Duodenal mucosa (tissue), 2 donors: ENCODE results near the gene IL36RN.

Experiments
- H3K27ac ChIP-seq: one replicate; pipeline ENCODE4 v1.7.0; 2013; ENCODE audit warnings: low read depth, low read length
- H3K27me3 ChIP-seq, 2 donors: one replicate each; pipeline ENCODE4 v1.7.0; 2013; ENCODE audit warnings: low read length in 2 of 2, control low read depth in 1 of 2; ENCODE audit not compliant: insufficient read depth in 2 of 2, control insufficient read depth in 1 of 2
- H3K36me3 ChIP-seq, 2 donors: one replicate each; pipeline ENCODE4 v1.7.0; 2013; ENCODE audit warnings: low read length in 2 of 2, control low read depth in 1 of 2; ENCODE audit not compliant: insufficient read depth in 2 of 2, control insufficient read depth in 1 of 2
- H3K4me1 ChIP-seq, 2 donors: one replicate each; pipeline ENCODE4 v1.7.0; 2013; ENCODE audit warnings: low read length in 2 of 2, control low read depth in 1 of 2; ENCODE audit not compliant: insufficient read depth in 2 of 2, control insufficient read depth in 1 of 2
- H3K4me3 ChIP-seq, 2 donors: one replicate each; pipeline ENCODE4 v1.7.0; 2013; ENCODE audit warnings: low read length in 2 of 2, low read depth in 1 of 2
- H3K9ac ChIP-seq, 2 donors: one replicate each; pipeline ENCODE4 v1.7.0; 2013; ENCODE audit warnings: low read length in 2 of 2, low read depth in 1 of 2
- H3K9me3 ChIP-seq, 2 donors: one replicate each; pipeline ENCODE4 v1.7.0; 2013; ENCODE audit warnings: low read length in 2 of 2, control low read depth in 1 of 2; ENCODE audit not compliant: control insufficient read depth in 1 of 2

The IL36RN gene

DNA sequence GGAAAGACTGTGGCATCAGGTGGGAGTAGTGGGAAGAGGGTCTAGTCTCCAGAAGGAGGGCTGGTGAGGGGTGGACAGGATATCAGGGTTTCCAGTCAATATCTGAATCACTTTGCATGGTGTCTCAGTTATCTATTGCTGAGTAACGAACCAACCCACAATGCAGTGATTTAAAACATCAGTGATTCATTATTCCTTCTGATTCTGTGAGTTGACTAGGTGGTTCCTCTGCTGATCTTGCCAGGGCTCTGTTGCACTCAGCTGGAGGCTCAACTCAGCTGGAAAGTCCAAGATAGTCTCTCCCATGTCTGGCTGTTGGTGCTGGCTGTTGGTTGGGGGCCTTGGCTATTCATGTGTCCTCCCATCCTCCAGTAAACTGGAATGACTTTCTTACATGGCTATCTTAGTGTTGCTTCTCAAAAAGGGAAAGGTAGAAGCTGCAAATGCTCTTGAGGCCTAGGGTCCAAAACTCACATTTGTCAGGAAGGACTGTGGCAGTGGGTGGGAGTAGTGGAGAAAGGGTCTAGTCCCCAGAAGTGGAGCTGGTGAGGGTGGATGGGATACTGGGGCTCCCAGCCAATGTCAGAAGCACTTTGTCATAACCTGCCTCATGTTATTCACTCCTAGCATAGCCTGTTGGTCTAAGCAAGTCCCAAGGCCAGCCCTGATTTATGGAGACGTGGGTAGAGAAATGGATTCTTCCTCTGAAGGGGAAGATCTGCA is 22.7 kb downstream of the IL36RN start:
- no peaks in the 10 kb centered on the region for H3K9me3 ChIP-seq
- H3K36me3 ChIP-seq, result no peaks in the 10 kb centered on the region
- no peak overlapping the region for H3K27ac ChIP-seq
- H3K4me3 ChIP-seq, result no peak overlapping the region
- H3K4me1 ChIP-seq, result peaks cover 14 to 18% of the 10 kb centered on the region in 2 donors
- no peak overlapping the region for H3K9ac ChIP-seq
- peaks cover 0 to 7% of the 10 kb centered on the region in 2 donors for H3K27me3 ChIP-seq

DNA sequence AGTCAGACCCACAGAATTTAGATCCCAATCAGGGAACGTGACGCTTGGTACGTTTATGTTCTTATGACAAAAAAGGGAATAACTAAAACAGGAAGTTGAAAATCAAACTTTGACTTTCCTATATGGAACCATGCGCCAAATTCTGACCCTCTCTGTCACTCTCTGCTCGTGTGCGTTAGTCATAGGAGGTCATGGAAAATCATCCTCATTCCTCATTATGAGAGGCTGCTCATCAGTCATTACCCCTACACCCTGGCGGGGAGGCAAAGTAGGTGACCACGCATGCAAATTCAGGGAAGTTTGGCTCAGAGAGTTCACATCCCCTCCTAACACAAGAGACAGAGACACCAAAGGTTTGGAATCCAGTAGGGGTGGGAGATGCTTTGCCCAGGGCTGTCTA is 24.3 kb downstream of the IL36RN start:
- Histone ChIP-seq H3K9ac (no peak overlapping the region), H3K27ac (no peak overlapping the region), H3K36me3 (no peaks in the 10 kb centered on the region), H3K27me3 (peaks cover 0 to 7% of the 10 kb centered on the region in 2 donors), H3K9me3 (peaks cover 0 to 4% of the 10 kb centered on the region in 2 donors), H3K4me3 (no peak overlapping the region), H3K4me1 (peaks cover under 1 to 5% of the 10 kb centered on the region in 2 donors)

DNA sequence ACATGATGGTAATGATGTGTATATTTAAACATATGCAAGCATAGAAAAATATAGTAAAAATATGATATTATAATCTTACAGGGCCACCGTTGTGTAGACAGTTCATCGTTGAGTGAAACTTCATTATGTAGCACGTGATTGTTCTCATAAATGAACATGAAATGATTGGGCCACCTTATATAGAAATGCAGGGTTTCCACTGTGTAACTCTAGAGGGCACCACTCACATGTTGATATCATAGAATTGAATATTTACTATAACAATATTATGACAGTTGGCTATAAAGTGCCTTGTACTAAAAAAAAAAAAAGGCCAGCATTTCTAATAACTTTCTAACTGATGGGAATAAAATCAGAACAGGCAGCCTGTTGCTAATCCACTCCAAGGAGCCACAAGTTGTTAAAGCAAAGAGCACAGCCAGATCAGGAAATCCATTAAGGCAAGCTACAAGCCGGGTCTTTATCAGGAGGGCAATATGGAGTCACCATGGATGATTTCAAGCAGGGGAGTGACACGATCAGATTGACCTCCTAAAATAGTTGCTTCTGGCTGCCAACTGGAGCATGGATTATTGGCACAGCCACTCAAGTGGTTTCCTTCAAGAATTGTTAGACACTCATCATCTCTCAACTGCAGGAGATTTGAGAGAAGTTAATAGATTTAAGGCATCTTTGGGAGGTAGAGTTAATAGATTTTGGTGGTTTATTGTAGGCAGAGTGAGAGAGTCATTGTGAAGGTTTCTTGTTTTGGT is 25.4 kb downstream of the IL36RN start:
- H3K27me3 ChIP-seq, result peaks cover 0 to 7% of the 10 kb centered on the region in 2 donors
- no peak overlapping the region for H3K27ac ChIP-seq
- no peaks in the 10 kb centered on the region for H3K4me1 ChIP-seq
- H3K9me3 ChIP-seq, result peaks cover 0 to 4% of the 10 kb centered on the region in 2 donors
- no peaks in the 10 kb centered on the region for H3K36me3 ChIP-seq
- H3K4me3 ChIP-seq, result no peak overlapping the region
- no peak overlapping the region for H3K9ac ChIP-seq

DNA sequence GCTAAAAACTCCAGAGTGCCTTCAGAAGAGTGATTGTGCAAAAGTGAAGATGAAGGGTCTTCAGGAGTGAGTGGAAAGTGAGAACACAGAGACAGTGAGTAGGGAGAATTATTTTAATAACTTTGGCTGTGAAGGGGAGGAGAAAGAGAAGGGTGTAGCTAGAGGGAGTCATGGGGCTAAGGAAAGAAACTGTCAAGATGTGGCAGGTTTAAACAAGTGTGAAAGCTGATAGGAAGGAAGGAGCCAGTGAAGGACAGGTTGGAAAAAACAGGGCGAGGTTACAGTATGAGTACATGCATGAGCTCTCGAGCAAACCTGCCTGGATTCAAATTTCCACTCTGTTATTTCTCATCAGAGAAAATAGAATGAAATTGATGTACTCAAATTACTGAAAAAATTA is 26.5 kb downstream of the IL36RN start:
- Histone ChIP-seq H3K4me1 (no peaks in the 10 kb centered on the region), H3K9me3 (peaks cover 0 to 4% of the 10 kb centered on the region in 2 donors), H3K4me3 (no peak overlapping the region), H3K27ac (no peak overlapping the region), H3K27me3 (peaks cover 0 to 7% of the 10 kb centered on the region in 2 donors), H3K9ac (no peak overlapping the region), H3K36me3 (no peaks in the 10 kb centered on the region)

DNA sequence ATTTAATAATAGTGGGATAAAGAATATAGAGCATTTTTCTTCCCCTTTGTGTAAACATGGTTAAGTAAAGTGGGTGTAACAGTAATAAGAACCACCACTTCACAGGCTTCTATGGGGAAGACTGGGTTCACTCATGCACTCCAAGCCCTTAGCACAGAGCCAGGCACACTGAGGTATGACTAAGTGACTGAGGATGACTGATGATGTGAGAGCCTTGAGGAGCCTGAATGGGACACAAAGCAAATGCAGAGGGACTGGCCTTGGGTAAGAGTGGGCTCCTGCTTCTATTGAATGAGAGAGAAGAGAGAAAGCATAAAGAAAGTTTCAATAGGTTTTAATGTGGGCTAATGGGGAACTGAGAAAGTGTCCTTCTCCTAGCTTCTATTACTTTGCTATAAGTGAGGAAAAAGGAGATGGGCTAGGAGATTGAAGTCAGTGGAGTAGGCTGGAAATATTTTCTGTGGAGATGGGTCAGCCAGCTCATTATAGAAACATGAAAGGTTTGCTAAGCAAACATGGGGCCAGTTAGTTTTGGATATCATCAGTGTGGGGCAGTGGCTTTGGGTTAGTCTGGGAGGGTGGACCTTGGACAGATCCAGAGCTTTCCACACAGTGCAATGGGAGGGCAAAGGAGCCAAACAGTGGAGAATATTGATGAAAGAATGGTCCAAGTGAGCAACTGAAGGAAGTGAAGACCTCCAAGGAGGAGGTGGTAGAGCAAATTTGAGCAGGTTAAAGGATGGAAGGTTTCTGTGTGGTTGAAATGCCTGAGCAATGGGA is 29.4 kb downstream of the IL36RN start:
- Histone ChIP-seq H3K9me3 (peaks cover 0 to 4% of the 10 kb centered on the region in 2 donors), H3K36me3 (no peaks in the 10 kb centered on the region), H3K27ac (no peak overlapping the region), H3K4me1 (no peaks in the 10 kb centered on the region), H3K27me3 (peaks cover 3 to 10% of the 10 kb centered on the region in 2 donors), H3K4me3 (no peak overlapping the region), H3K9ac (no peak overlapping the region)

DNA sequence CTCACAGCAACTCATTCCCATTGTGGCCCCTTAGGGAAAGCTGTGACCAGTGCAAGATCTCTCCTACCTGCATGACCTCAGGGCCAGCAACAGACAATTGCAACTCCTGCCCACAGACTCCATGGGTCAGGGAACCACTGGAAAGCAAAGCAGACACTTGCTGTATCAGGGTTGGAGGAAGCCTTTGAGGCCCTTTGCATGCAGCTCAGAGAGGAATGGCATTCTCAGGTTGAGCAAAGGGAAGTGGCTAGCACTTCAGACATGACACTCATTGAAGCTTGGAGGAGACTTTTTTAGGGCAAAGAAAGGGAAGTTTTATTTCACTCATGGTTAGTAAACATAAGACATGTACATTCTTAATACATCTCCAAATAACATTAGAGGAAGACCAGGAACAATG is 30.9 kb downstream of the IL36RN start:
- Histone ChIP-seq H3K27ac (no peak overlapping the region), H3K27me3 (peaks cover 3 to 12% of the 10 kb centered on the region in 2 donors), H3K9me3 (peaks cover 0 to 4% of the 10 kb centered on the region in 2 donors), H3K4me3 (no peak overlapping the region), H3K36me3 (no peaks in the 10 kb centered on the region), H3K9ac (no peak overlapping the region), H3K4me1 (no peaks in the 10 kb centered on the region)

DNA sequence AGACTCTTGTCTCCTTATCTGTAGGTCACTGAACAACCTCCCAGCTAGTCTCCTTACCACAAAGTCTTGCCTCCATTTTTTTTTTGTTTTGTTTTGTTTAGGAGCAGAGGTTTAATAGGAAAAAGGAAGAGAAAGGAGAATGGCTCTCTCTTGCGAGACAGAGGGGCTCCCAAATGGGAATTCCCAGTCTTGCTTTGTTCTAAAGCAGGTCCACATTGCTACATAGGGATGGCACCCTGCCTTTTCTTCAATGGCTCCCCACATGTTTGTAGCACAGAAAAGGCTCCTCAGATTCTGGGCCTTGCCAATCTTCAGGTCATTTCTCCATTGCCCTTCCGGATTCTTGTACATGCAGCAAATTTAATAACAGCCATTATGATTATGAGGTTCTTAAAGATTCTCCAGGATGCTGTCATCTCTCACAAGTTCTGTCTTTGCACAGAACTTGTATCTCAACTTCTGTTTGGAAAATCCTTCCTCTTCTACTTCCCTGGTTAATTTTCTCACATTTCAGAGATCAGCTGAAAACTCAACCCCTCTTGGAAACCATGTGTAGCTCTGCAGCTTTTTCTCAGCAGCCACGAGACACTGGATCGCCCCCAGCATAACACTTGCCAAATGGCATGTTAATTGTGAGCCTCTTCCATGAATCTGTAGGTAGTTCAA is 32.4 kb downstream of the IL36RN start:
- Histone ChIP-seq H3K36me3 (no peaks in the 10 kb centered on the region), H3K4me3 (no peak overlapping the region), H3K27me3 (peaks cover 3 to 12% of the 10 kb centered on the region in 2 donors), H3K4me1 (no peaks in the 10 kb centered on the region), H3K9me3 (peaks cover 0 to 4% of the 10 kb centered on the region in 2 donors), H3K9ac (no peak overlapping the region), H3K27ac (no peak overlapping the region)

DNA sequence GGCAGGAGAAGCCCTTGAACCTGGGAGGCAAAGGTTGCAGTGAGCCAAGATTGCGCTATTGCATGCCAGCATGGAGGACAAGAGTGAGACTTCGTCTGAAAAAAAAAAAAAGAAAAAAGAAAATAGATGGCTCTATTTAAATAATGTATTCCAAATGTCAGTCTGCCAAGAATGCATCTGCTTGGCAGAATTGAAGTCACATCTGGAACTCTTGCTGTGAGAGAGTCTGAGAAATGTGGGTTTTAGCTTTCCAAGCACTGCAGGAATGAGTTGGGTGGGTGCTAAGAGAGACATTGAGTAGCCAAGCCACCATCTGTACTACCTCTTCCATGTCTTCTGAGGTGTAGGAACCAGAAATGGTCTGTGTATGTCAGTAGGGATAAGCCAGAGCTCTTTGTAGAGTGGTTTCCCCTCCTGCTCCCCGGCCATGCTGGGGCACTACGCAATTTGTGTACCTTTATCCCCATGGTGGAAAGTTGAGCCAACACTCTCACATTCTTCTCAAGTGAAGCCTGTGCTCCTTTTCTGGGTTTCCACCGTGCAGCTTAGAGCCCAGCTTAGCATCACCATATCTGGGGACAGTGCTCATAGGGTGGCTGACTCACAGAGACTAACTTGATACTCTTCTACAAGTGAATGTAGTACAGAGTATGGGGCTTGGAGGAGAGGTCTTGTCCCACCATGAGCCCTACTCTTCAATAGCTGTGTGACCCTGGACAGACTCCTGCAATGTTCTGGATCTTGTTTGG is 34.0 kb downstream of the IL36RN start:
- Histone ChIP-seq H3K9ac (no peak overlapping the region), H3K4me3 (no peak overlapping the region), H3K4me1 (no peaks in the 10 kb centered on the region), H3K36me3 (no peaks in the 10 kb centered on the region), H3K9me3 (peaks cover 0 to 5% of the 10 kb centered on the region in 2 donors), H3K27me3 (peaks cover 3 to 12% of the 10 kb centered on the region in 2 donors), H3K27ac (no peak overlapping the region)

DNA sequence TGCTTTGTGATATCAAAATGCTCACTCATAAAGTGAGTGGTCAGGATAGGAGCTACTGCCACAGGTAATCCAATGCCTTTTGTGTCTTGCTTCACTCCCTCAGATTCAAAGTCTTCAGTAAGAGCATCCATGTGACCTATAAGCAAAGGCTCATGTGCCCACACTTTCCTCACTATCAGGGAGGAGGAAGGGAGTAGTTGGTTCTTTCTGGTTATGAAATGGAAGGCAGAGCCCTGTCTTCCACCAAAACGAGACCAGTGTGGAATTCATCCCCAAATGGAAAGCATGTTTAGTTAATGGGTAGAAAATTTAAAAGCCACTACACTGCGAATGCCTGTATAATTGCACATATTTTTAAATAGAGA is 34.6 kb downstream of the IL36RN start:
- Histone ChIP-seq H3K27ac (no peak overlapping the region), H3K36me3 (no peaks in the 10 kb centered on the region), H3K9me3 (peaks cover 0 to 5% of the 10 kb centered on the region in 2 donors), H3K4me1 (no peaks in the 10 kb centered on the region), H3K27me3 (peaks cover 3 to 12% of the 10 kb centered on the region in 2 donors), H3K9ac (no peak overlapping the region), H3K4me3 (no peak overlapping the region)
